ENCODE data around the gene RASSF1. TPM values are rescaled to one million over a fixed set of nuclear protein-coding genes. Genes with fewer than 3 reads are reported as not detected.

Gene RASSF1
- total and polyA plus RNA-seq, 2 of the 13 experiments (the other 11 are each of a cell fraction or from before 2014, with no cell fraction given) = 10.2 to 27.5 TPM

DNA sequence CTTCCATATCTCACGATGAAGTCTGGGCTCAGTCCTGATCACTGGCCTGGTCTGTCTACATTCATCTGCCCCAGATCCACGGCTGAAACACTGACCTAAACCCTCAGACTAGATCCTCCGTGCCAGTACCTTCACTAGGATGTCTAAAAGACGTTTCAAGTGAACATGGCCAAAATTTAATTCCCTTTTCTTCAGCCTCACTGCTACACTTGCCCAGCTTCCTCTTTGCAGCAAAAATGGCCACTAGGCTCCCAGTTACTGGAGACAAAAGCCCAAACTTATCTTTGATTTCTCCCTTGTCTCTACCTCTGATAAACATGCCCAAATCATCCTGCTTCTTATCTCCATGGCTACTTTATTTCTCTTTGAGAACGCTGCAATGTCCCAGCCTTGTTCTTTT is 1.7 kb downstream of the RASSF1 start (continued):
- TF ChIP-seq ZNF18 (CRISPR knock-in tag; IDR thresholded peaks at IDR 0.05; ENCODE audit: insufficient replicate concordance) (no peak), ZNF251 (CRISPR knock-in tag; IDR thresholded peaks at IDR 0.05) (no peak), ZNF235 (CRISPR knock-in tag; IDR thresholded peaks at IDR 0.05; ENCODE audit: borderline replicate concordance) (no peak), TCF7L2 (IDR thresholded peaks at IDR 0.05; ENCODE audit: low read depth, low read length) (no peak), GABPA (IDR thresholded peaks at IDR 0.05; ENCODE audit: low read depth, low read length) (no peak), GABPA (CRISPR knock-in tag; IDR thresholded peaks at IDR 0.05; ENCODE audit: low read depth) (no peak), ZNF639 (CRISPR knock-in tag; conservative IDR thresholded peaks at IDR 0.05) (no peak), KLF12 (CRISPR knock-in tag; IDR thresholded peaks at IDR 0.05; ENCODE audit: borderline replicate concordance) (no peak)
- TF ChIP-seq, protein P1, sequence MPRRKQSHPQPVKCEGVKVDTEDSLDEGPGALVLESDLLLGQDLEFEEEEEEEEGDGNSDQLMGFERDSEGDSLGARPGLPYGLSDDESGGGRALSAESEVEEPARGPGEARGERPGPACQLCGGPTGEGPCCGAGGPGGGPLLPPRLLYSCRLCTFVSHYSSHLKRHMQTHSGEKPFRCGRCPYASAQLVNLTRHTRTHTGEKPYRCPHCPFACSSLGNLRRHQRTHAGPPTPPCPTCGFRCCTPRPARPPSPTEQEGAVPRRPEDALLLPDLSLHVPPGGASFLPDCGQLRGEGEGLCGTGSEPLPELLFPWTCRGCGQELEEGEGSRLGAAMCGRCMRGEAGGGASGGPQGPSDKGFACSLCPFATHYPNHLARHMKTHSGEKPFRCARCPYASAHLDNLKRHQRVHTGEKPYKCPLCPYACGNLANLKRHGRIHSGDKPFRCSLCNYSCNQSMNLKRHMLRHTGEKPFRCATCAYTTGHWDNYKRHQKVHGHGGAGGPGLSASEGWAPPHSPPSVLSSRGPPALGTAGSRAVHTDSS (CRISPR knock-in tag; conservative IDR thresholded peaks at IDR 0.05) = no peak
